Endothelial cell of umbilical vein (primary cell): ENCODE measurements around the gene GARS1. TPM values are rescaled to one million over a fixed set of nuclear protein-coding genes. Genes with fewer than 3 reads are reported as not detected.

Experiments
- BruUV-seq: library from RNA; stranded (reverse); fragments of 400-500 nt; replicated peaks from 2 replicates; lab custom pipeline; 2021; lab: Mats Ljungman, UMichigan
- CTCF ChIA-PET: fragments of 300-600, 350-600 bp; sonication (Branson Sonifier 250); formaldehyde crosslinking; loops from one replicate; lab custom pipeline; 2021; ENCODE audit warnings: antibody characterized with exemption, inconsistent platforms; lab: Charles Lee
- POLR2A ChIA-PET: fragments of 300-600, 350-600 bp; sonication (Branson Sonifier 250); formaldehyde crosslinking; loops from one replicate; lab custom pipeline; 2021; ENCODE audit warnings: antibody characterized with exemption, inconsistent platforms; lab: Charles Lee
- DNase-seq: peaks from one replicate; pipeline ENCODE4 v3.0.0-alpha.2; 2011; ENCODE audit warnings: low read depth, low spot score
- FAIRE-seq: peaks from 2 replicates; lab custom pipeline; 2011; peaks lifted over from hg19 to GRCh38; lab: Jason Lieb, UNC
- H2AFZ ChIP-seq: 2 replicates; pipeline ENCODE4 v1.6.0; 2012; ENCODE audit warnings: low read depth, low read length, control low read depth, inconsistent platforms
- H3K27ac ChIP-seq: 2 replicates; pipeline ENCODE4 v1.5.1; 2011; ENCODE audit warnings: low read depth, mild to moderate bottlenecking, control low read depth, low read length, moderate library complexity; ENCODE audit not compliant: insufficient read depth
- H3K27me3 ChIP-seq, 2 experiments: 2 replicates each; pipeline versions ENCODE4 v1.6.0 to v1.6.1; 2011; ENCODE audit warnings: low read length in 2 of 2, mixed read lengths in 1 of 2; ENCODE audit not compliant: control insufficient read depth in 2 of 2, insufficient read depth in 2 of 2
- H3K36me3 ChIP-seq, 2 experiments: 2 replicates in 1 of 2; 3 replicates in 1 of 2; pipeline ENCODE4 v1.5.1; 2011; ENCODE audit warnings: low read length in 2 of 2, mild to moderate bottlenecking in 1 of 2, moderate library complexity in 1 of 2; ENCODE audit not compliant: control insufficient read depth in 2 of 2, insufficient read depth in 2 of 2; ENCODE audit errors: extremely low read depth in 1 of 2
- H3K4me1 ChIP-seq: 3 replicates; pipeline ENCODE4 v1.5.1; 2011; ENCODE audit warnings: mild to moderate bottlenecking, low read length; ENCODE audit not compliant: control insufficient read depth, insufficient read depth; ENCODE audit errors: extremely low read depth
- H3K4me2 ChIP-seq: 2 replicates; pipeline ENCODE4 v1.6.1; 2011; ENCODE audit warnings: low read length, control low read depth, mixed read lengths; ENCODE audit not compliant: insufficient read depth
- H3K4me3 ChIP-seq, 3 experiments: fragments of 200-600 bp in 1 of 3; sonication (generic), shearing (Covaris generic) in 1 of 3; replicated peaks in 1 of 3; 2 replicates each; pipeline ENCODE4 v1.5.1; 2011 to 2016; ENCODE audit warnings: control low read depth in 3 of 3, low read length in 3 of 3, mild to moderate bottlenecking in 2 of 3, inconsistent platforms in 1 of 3, low read depth in 1 of 3, moderate library complexity in 1 of 3; ENCODE audit not compliant: insufficient read depth in 1 of 3
- H3K79me2 ChIP-seq: 2 replicates; pipeline ENCODE4 v1.6.0; 2012; ENCODE audit warnings: low read length, inconsistent platforms; ENCODE audit not compliant: control insufficient read depth, insufficient read depth
- H3K9ac ChIP-seq: replicated peaks from 2 replicates; pipeline ENCODE3; 2011; ENCODE audit warnings: low read length, control low read depth; ENCODE audit not compliant: insufficient read depth; ENCODE audit errors: extremely low read depth
- H3K9me1 ChIP-seq: replicated peaks from 3 replicates; pipeline ENCODE4 v1.6.0; 2011; ENCODE audit warnings: mild to moderate bottlenecking, low read length; ENCODE audit not compliant: control insufficient read depth, insufficient read depth; ENCODE audit errors: extremely low read depth
- H3K9me3 ChIP-seq: replicated peaks from 2 replicates; pipeline ENCODE4 v1.5.1; 2012; ENCODE audit warnings: low read length, inconsistent platforms; ENCODE audit not compliant: control insufficient read depth, insufficient read depth
- H4K20me1 ChIP-seq: replicated peaks from 2 replicates; pipeline ENCODE3; 2011; ENCODE audit warnings: mild to moderate bottlenecking, low read length; ENCODE audit not compliant: control insufficient read depth, insufficient read depth; ENCODE audit errors: extremely low read depth
- FOS ChIP-seq: IDR thresholded peaks from 2 replicates; pipeline ENCODE4 v1.6.1; 2011; ENCODE audit warnings: mild to moderate bottlenecking, low read length, moderate library complexity, borderline replicate concordance; ENCODE audit not compliant: insufficient read depth
- dilution Hi-C: fragments of 300-500 bp; cut with MboI; formaldehyde crosslinking; loops from one replicate; pipeline ENCODE4 v1.15.0; 2019; ENCODE audit warnings: low sequenced_read_pairs; ENCODE audit not compliant: extremely low pct_ligation_motif_present
- intact Hi-C: fragments of 100-400 bp; cut with micrococcal nuclease; formaldehyde crosslinking; loops from one replicate; pipeline ENCODE4 v1.10.0; 2022
- polyA plus RNA-seq, 4 experiments: library from polyadenylated mRNA; depleted of rRNA in 3 of 4; stranded (reverse) in 3 of 4; unstranded in 1 of 4; fragments of >200 nt; gene quantifications; 2 replicates each; pipeline versions ENCODE4 v1.2.1 to v1.2.3, GENCODE V29; 2011 to 2012; ENCODE audit warnings: missing spikeins in 1 of 4
- total RNA-seq: library from RNA; stranded (reverse); gene quantifications from 2 replicates; pipeline ENCODE4 v1.2.3, GENCODE V29; 2021
- TF ChIP-seq, protein P1 (sequence below), 2 donors: IDR thresholded peaks; 1 replicate in 1 of 2; 2 replicates in 1 of 2; pipeline ENCODE4 v1.5.1; 2011; ENCODE audit warnings: low read length in 2 of 2, mild to moderate bottlenecking in 2 of 2, moderate library complexity in 2 of 2, control low read depth in 1 of 2, inconsistent platforms in 1 of 2, low read depth in 1 of 2; ENCODE audit not compliant: insufficient read depth in 1 of 2; ENCODE audit errors: extremely low read depth in 1 of 2

GARS1 gene
- total and polyA plus RNA-seq, 2 donors (not counting 3 experiments of a cell fraction or from before 2014, with no cell fraction given), result 194 to 295 TPM

DNA sequence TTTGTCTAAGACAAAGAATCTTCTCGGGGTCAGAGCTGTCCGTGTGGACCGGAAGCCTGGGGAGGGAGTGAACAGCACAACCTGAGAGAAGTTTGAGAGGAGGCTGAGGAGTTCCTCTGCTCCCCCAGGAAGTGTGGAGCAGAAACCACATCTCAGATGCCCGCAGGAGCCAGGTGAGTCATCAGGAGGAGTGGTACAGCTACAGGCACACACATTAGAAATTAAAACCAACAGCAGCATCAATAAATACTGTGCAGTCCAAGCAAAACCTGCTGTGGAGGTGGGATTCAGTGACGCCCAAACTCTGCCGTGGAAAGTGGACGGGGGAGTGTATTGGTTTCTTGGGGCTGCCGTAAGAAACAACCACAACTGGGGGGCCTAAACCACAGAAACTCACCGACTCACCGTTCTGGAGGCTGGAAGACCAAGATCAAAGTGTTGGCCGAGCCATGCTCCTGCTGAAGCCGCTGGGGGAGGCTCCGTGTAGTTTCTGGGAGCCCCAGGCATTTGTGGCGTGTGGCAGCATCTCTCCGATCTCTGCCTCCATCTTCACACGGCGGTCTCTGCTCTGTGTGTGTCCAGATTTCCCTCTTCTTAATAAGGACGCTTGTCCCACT lies 31.2 kb upstream of the GARS1 start:
- ChIA-PET POLR2A (interaction anchor here (2.1 to 2.4 kb wide), 2 partner anchors 12 to 14 kb away, joined by 4 to 9 read pairs; no protein-coding TSS in a partner anchor), CTCF (interaction anchor here (0.6 to 8.3 kb wide), 44 partner anchors 8 to 685 kb away, joined by 3 to 389 read pairs (median 5); partner anchors contain the start of genes GARS1, GGCT, NOD1 and PLEKHA8)
- Histone ChIP-seq H3K9ac (peak overlapping the region; percentile 6), H3K27me3 (no peaks in the 10 kb centered on the region), H3K4me3 (no peak overlapping the region), H4K20me1 (no peaks in the 10 kb centered on the region), H3K9me1 (no peaks in the 10 kb centered on the region), H3K27ac (peak overlapping the region; percentile 50), H3K9me3 (no peaks in the 10 kb centered on the region), H3K4me1 (peaks cover 41% of the 10 kb centered on the region), H3K36me3 (no peaks in the 10 kb centered on the region), H3K4me2 (peak overlapping the region; percentile 79), H2AFZ (peak overlapping the region; percentile 22), H3K79me2 (no peaks in the 10 kb centered on the region)
- FAIRE-seq, result peak; percentile 4
- dilution Hi-C loops (no loop called here), intact Hi-C loops (loop anchor here (2.0 to 10.0 kb wide), 2 partner anchors 279 to 499 kb away; partner anchors contain the start of gene ZNRF2)
- BruUV-seq, result TSS peak; percentile 58
- no peak for DNase-seq
- peak; percentile 64 for TF ChIP-seq FOS
- TF ChIP-seq, protein P1, sequence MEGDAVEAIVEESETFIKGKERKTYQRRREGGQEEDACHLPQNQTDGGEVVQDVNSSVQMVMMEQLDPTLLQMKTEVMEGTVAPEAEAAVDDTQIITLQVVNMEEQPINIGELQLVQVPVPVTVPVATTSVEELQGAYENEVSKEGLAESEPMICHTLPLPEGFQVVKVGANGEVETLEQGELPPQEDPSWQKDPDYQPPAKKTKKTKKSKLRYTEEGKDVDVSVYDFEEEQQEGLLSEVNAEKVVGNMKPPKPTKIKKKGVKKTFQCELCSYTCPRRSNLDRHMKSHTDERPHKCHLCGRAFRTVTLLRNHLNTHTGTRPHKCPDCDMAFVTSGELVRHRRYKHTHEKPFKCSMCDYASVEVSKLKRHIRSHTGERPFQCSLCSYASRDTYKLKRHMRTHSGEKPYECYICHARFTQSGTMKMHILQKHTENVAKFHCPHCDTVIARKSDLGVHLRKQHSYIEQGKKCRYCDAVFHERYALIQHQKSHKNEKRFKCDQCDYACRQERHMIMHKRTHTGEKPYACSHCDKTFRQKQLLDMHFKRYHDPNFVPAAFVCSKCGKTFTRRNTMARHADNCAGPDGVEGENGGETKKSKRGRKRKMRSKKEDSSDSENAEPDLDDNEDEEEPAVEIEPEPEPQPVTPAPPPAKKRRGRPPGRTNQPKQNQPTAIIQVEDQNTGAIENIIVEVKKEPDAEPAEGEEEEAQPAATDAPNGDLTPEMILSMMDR (IDR thresholded peaks at IDR 0.05; ENCODE audit: extremely low read depth in 1 of 2, insufficient read depth in 1 of 2, low read depth in 1 of 2, low read length in 2 of 2), result no peak
